Neural progenitor cell (in vitro differentiated cells): ENCODE results near the gene AKR1B1. TPM values are rescaled to one million over a fixed set of nuclear protein-coding genes. Genes with fewer than 3 reads are reported as not detected.

Source experiments
- DNase-seq: peaks from one replicate; pipeline ENCODE4 v3.0.0-alpha.2; 2016; ENCODE audit warnings: low spot score
- H2AFZ ChIP-seq: fragments of 200-600 bp; sonication (generic); replicated peaks from 2 replicates; pipeline ENCODE4 v1.6.1; 2016; ENCODE audit warnings: antibody characterized with exemption
- H3F3A ChIP-seq: fragments of 200-600 bp; sonication (generic); 2 replicates; pipeline ENCODE4 v1.6.1; 2016; ENCODE audit warnings: antibody characterized with exemption, low read depth
- H3K27ac ChIP-seq: fragments of 200-600 bp; sonication (generic); 2 replicates; pipeline ENCODE4 v1.5.1; 2016; ENCODE audit warnings: mild to moderate bottlenecking
- H3K27me3 ChIP-seq: fragments of 200-600 bp; sonication (generic); 2 replicates; pipeline ENCODE4 v1.6.1; 2016; ENCODE audit warnings: mild to moderate bottlenecking, moderate library complexity
- H3K36me3 ChIP-seq: fragments of 200-600 bp; sonication (generic); 2 replicates; pipeline ENCODE4 v1.5.1; 2016
- H3K4me1 ChIP-seq: fragments of 200-600 bp; sonication (generic); 2 replicates; pipeline ENCODE4 v1.6.1; 2016; ENCODE audit warnings: mixed run types
- H3K4me2 ChIP-seq: fragments of 200-600 bp; sonication (generic); 2 replicates; pipeline ENCODE4 v1.6.1; 2016
- H3K4me3 ChIP-seq: fragments of 200-600 bp; sonication (generic); 2 replicates; pipeline ENCODE4 v1.5.1; 2016
- H3K79me2 ChIP-seq: fragments of 200-600 bp; sonication (generic); 2 replicates; pipeline ENCODE4 v1.6.1; 2016; ENCODE audit warnings: low read depth
- H3K9ac ChIP-seq: fragments of 200-600 bp; sonication (generic); 2 replicates; pipeline ENCODE4 v1.6.1; 2016
- H3K9me3 ChIP-seq: fragments of 200-600 bp; sonication (generic); 2 replicates; pipeline ENCODE4 v1.5.1; 2016; ENCODE audit warnings: low read depth
- H4K20me1 ChIP-seq: fragments of 200-600 bp; sonication (generic); 2 replicates; pipeline ENCODE4 v1.6.1; 2016; ENCODE audit warnings: low read depth
- H3K27ac Mint-ChIP-seq: 3 replicates; pipeline ENCODE4 v1.8.0; 2021; ENCODE audit warnings: mixed read lengths
- H3K27me3 Mint-ChIP-seq: 2 replicates; pipeline ENCODE4 v1.8.0; 2022; ENCODE audit warnings: low read depth, mild to moderate bottlenecking, inconsistent platforms, moderate library complexity, mixed read lengths; ENCODE audit not compliant: insufficient read depth
- H3K36me3 Mint-ChIP-seq: 3 replicates; pipeline ENCODE4 v1.8.0; 2021; ENCODE audit warnings: mixed read lengths
- H3K4me1 Mint-ChIP-seq: 3 replicates; pipeline ENCODE4 v1.8.0; 2021; ENCODE audit warnings: mixed read lengths
- H3K4me3 Mint-ChIP-seq: 3 replicates; pipeline ENCODE4 v1.8.0; 2021; ENCODE audit warnings: mild to moderate bottlenecking, moderate library complexity, mixed read lengths
- H3K9me3 Mint-ChIP-seq: 3 replicates; pipeline ENCODE4 v1.8.0; 2020; ENCODE audit warnings: mixed read lengths
- EZH2 ChIP-seq: fragments of 200-600 bp; sonication (generic); IDR thresholded peaks from 2 replicates; pipeline ENCODE4 v1.6.1; 2017; ENCODE audit warnings: antibody characterized with exemption, mild to moderate bottlenecking, moderate library complexity
- EZH2phosphoT487 ChIP-seq: fragments of 200-600 bp; sonication (generic); IDR thresholded peaks from 2 replicates; pipeline ENCODE4 v1.6.1; 2017; ENCODE audit warnings: antibody characterized with exemption
- total RNA-seq: library from RNA; depleted of rRNA; stranded (reverse); fragments of >200 nt; gene quantifications from 2 replicates; pipeline ENCODE4 v1.2.3, GENCODE V29; 2015; ENCODE audit warnings: low replicate concordance
- TF ChIP-seq, protein P1 (sequence below): fragments of 200-600 bp; sonication (generic); IDR thresholded peaks from 2 replicates; pipeline ENCODE4 v1.5.1; 2017; ENCODE audit warnings: antibody characterized with exemption, mild to moderate bottlenecking

The AKR1B1 gene
- total RNA-seq, 1 donor from 2014 or later = 105 TPM

GRCh38 chr7:134483296-134483695, 24.4 kb upstream of the AKR1B1 start:
- Histone ChIP-seq H3K79me2 (no peaks in the 10 kb centered on the region), H3K9me3 (no peaks in the 10 kb centered on the region), H3K27ac (no peak overlapping the region), H3F3A (no peaks in the 10 kb centered on the region), H3K4me3 (no peak overlapping the region), H3K4me1 (no peaks in the 10 kb centered on the region), H3K9ac (no peak overlapping the region), H3K4me2 (no peak overlapping the region), H3K27me3 (no peaks in the 10 kb centered on the region), H4K20me1 (no peaks in the 10 kb centered on the region), H2AFZ (no peak overlapping the region), H3K36me3 (no peaks in the 10 kb centered on the region)
- no peak for DNase-seq
- Mint-ChIP-seq H3K9me3 (peaks cover 6% of the 10 kb centered on the region), H3K36me3 (no peaks in the 10 kb centered on the region), H3K27me3 (peaks cover 10% of the 10 kb centered on the region), H3K4me1 (peaks cover 20% of the 10 kb centered on the region), H3K4me3 (no peak overlapping the region), H3K27ac (no peak overlapping the region)
- TF ChIP-seq, protein P1, sequence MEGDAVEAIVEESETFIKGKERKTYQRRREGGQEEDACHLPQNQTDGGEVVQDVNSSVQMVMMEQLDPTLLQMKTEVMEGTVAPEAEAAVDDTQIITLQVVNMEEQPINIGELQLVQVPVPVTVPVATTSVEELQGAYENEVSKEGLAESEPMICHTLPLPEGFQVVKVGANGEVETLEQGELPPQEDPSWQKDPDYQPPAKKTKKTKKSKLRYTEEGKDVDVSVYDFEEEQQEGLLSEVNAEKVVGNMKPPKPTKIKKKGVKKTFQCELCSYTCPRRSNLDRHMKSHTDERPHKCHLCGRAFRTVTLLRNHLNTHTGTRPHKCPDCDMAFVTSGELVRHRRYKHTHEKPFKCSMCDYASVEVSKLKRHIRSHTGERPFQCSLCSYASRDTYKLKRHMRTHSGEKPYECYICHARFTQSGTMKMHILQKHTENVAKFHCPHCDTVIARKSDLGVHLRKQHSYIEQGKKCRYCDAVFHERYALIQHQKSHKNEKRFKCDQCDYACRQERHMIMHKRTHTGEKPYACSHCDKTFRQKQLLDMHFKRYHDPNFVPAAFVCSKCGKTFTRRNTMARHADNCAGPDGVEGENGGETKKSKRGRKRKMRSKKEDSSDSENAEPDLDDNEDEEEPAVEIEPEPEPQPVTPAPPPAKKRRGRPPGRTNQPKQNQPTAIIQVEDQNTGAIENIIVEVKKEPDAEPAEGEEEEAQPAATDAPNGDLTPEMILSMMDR = no peak
- no peak for TF ChIP-seq EZH2
- TF ChIP-seq EZH2phosphoT487 = no peak

DNA sequence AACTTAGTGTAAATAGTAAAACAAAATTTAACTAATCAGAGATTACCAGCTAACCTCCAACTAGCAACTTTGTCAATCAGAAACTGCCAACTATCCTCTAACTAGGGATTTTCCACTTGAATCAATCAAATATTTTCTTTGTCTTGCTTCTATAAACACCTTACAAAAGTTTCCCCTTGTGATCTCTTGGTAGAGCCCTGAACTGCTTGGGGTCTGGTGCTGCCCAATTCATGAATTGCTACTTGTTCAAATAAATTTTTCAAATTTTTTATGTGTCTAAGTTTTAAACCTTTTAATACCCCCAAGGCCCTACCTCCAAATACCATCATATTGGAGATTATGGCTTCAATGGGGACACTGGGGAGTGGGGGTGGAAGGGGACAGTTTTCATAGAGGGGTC, 24.0 kb upstream of the AKR1B1 start:
- no peak overlapping the region for H3K27ac Mint-ChIP-seq
- Histone ChIP-seq H3K4me3 (no peak overlapping the region), H3F3A (no peaks in the 10 kb centered on the region), H3K9me3 (no peaks in the 10 kb centered on the region), H3K36me3 (no peaks in the 10 kb centered on the region), H3K9ac (no peak overlapping the region), H3K4me1 (no peaks in the 10 kb centered on the region), H2AFZ (no peak overlapping the region), H4K20me1 (no peaks in the 10 kb centered on the region), H3K79me2 (no peaks in the 10 kb centered on the region), H3K27ac (no peak overlapping the region), H3K27me3 (no peaks in the 10 kb centered on the region), H3K4me2 (no peak overlapping the region)
- H3K27me3 Mint-ChIP-seq = peaks cover 10% of the 10 kb centered on the region
- peaks cover 24% of the 10 kb centered on the region for H3K4me1 Mint-ChIP-seq
- peaks cover 6% of the 10 kb centered on the region for H3K9me3 Mint-ChIP-seq
- no peak for DNase-seq
- no peak overlapping the region for H3K4me3 Mint-ChIP-seq
- no peak for TF ChIP-seq EZH2phosphoT487
- no peak for TF ChIP-seq EZH2
- TF ChIP-seq, protein P1 = no peak
- no peaks in the 10 kb centered on the region for H3K36me3 Mint-ChIP-seq

GRCh38 chr7:134481167-134481566, 22.3 kb upstream of the AKR1B1 start:
- H3K4me2 ChIP-seq = no peak overlapping the region
- Mint-ChIP-seq H3K27ac (no peak overlapping the region), H3K4me1 (peaks cover 27% of the 10 kb centered on the region), H3K36me3 (no peaks in the 10 kb centered on the region), H3K4me3 (no peak overlapping the region), H3K9me3 (peaks cover 6% of the 10 kb centered on the region), H3K27me3 (peaks cover 2% of the 10 kb centered on the region)
- no peak for DNase-seq
- no peak overlapping the region for H3K4me3 ChIP-seq
- H3K27ac ChIP-seq = no peak overlapping the region
- no peak overlapping the region for H3K9ac ChIP-seq
- no peaks in the 10 kb centered on the region for H4K20me1 ChIP-seq
- TF ChIP-seq EZH2 (no peak), EZH2phosphoT487 (no peak)
- TF ChIP-seq, protein P1 = no peak
- H3K4me1 ChIP-seq = no peaks in the 10 kb centered on the region
- no peaks in the 10 kb centered on the region for H3F3A ChIP-seq
- no peaks in the 10 kb centered on the region for H3K36me3 ChIP-seq
- H3K9me3 ChIP-seq = no peaks in the 10 kb centered on the region
- H3K79me2 ChIP-seq = no peaks in the 10 kb centered on the region
- H3K27me3 ChIP-seq = no peaks in the 10 kb centered on the region
- H2AFZ ChIP-seq = no peak overlapping the region
